Activated naive CD4-positive, alpha-beta T cell treated with anti-CD3 and anti-CD28 coated beads, Interleukin-2, amount 50 U/mL, for 16 hours (primary cell): ENCODE results near the gene SCRG1.

Experiments
- DNase-seq: peaks from one replicate; pipeline ENCODE4 v3.0.0-alpha.2; 2020

The SCRG1 gene

GRCh38 chr4:173405840-173406606 is 7.1 kb upstream of the SCRG1 start:
- no peak for DNase-seq

GRCh38 chr4:173404296-173404865 is 5.5 kb upstream of the SCRG1 start:
- no peak for DNase-seq

- DNase-seq, result no peak
These were observed 4.1 kb upstream of the SCRG1 start for GRCh38 chr4:173403051-173403450.

GRCh38 chr4:173401063-173401462 is 2.1 kb upstream of the SCRG1 start:
- no peak for DNase-seq

GRCh38 chr4:173398220-173398619 is 696 bp downstream of the SCRG1 start:
- no peak for DNase-seq

- DNase-seq, result no peak
These were observed 1.3 kb downstream of the SCRG1 start for GRCh38 chr4:173397604-173398003.

GRCh38 chr4:173391701-173392100 is 7.2 kb downstream of the SCRG1 start:
- no peak for DNase-seq

- DNase-seq, result no peak
These were observed 12.2 kb downstream of the SCRG1 start for GRCh38 chr4:173386751-173387150.

- no peak for DNase-seq
These were observed 16.6 kb downstream of the SCRG1 start for GRCh38 chr4:173382349-173382748.

- no peak for DNase-seq
These were observed 17.3 kb downstream of the SCRG1 start for GRCh38 chr4:173381610-173382009.

- no peak for DNase-seq
These were observed 17.9 kb downstream of the SCRG1 start for GRCh38 chr4:173380987-173381386.

- no peak for DNase-seq
These were observed 19.0 kb downstream of the SCRG1 start for GRCh38 chr4:173379929-173380328.

- DNase-seq, result no peak
These were observed 24.3 kb downstream of the SCRG1 start for GRCh38 chr4:173374588-173374987.

- DNase-seq, result peak; percentile 38
These were observed 27.4 kb downstream of the SCRG1 start for GRCh38 chr4:173371292-173372192.

- peak; percentile 96 for DNase-seq
These were observed 28.2 kb downstream of the SCRG1 start, which contains the start of gene SAP30 for GRCh38 chr4:173370477-173371291. Gene SAP30 (plus strand): TSS chr4:173370954. CDS start chr4:173371183, 229 bp downstream.

- DNase-seq, result peak; percentile 68
These were observed 28.8 kb downstream of the SCRG1 start for GRCh38 chr4:173370130-173370476.

GRCh38 chr4:173367946-173368345 is 31.0 kb downstream of the SCRG1 start:
- DNase-seq, result no peak

GRCh38 chr4:173367285-173367684 is 31.6 kb downstream of the SCRG1 start:
- no peak for DNase-seq

GRCh38 chr4:173365359-173365996 is 33.4 kb downstream of the SCRG1 start:
- DNase-seq, result no peak

GRCh38 chr4:173362666-173363065 is 36.2 kb downstream of the SCRG1 start:
- DNase-seq, result no peak

- no peak for DNase-seq
These were observed 38.2 kb downstream of the SCRG1 start for GRCh38 chr4:173360587-173361221.

- DNase-seq, result no peak
These were observed 41.0 kb downstream of the SCRG1 start for GRCh38 chr4:173357939-173358338.
